ENCODE measurements around the gene DSC3.
"Not testable (repeated sequence)": the region's sequence is repeated elsewhere in the genome, so short reads cannot be mapped to it uniquely, and the experiment has no call there.

DSC3 gene

GRCh38 chr18:30999186-30999585 is 43.4 kb downstream of the DSC3 start:
- Histone ChIP-seq H3K27ac (ENCODE audit: low read depth, low read length) (no peak overlapping the region), H3K27me3 (ENCODE audit: control insufficient read depth, insufficient read depth, low read length) (no peaks in the 10 kb centered on the region), H3K4me1 (ENCODE audit: control insufficient read depth, insufficient read depth, low read length) (peaks cover 29% of the 10 kb centered on the region), H3K9ac (ENCODE audit: low read depth, low read length) (no peak overlapping the region), H3K4me3 (ENCODE audit: low read depth, low read length) (no peak overlapping the region), H3K36me3 (ENCODE audit: control insufficient read depth, insufficient read depth, low read length) (no peaks in the 10 kb centered on the region), H3K9me3 (ENCODE audit: control insufficient read depth, insufficient read depth, low read length) (no peaks in the 10 kb centered on the region)

GRCh38 chr18:30997223-30997622 is 45.3 kb downstream of the DSC3 start:
- Histone ChIP-seq H3K4me3 (ENCODE audit: low read depth, low read length) (0 out of 2 replicates have a peak overlapping the region, but pooled peaks have one; percentile 26), H3K27me3 (ENCODE audit: control insufficient read depth, insufficient read depth, low read length) (no peaks in the 10 kb centered on the region), H3K4me1 (ENCODE audit: control insufficient read depth, insufficient read depth, low read length) (peaks cover 29% of the 10 kb centered on the region), H3K9ac (ENCODE audit: low read depth, low read length) (no peak overlapping the region), H3K27ac (ENCODE audit: low read depth, low read length) (peak overlapping the region; percentile 11), H3K36me3 (ENCODE audit: control insufficient read depth, insufficient read depth, low read length) (no peaks in the 10 kb centered on the region), H3K9me3 (ENCODE audit: control insufficient read depth, insufficient read depth, low read length) (no peaks in the 10 kb centered on the region)

GRCh38 chr18:30992231-30992630 is 50.3 kb downstream of the DSC3 start:
- H3K4me3 ChIP-seq (ENCODE audit: low read depth, low read length), result no peak overlapping the region
- H3K36me3 ChIP-seq (ENCODE audit: control insufficient read depth, insufficient read depth, low read length), result no peaks in the 10 kb centered on the region
- H3K9me3 ChIP-seq (ENCODE audit: control insufficient read depth, insufficient read depth, low read length), result no peaks in the 10 kb centered on the region
- H3K9ac ChIP-seq (ENCODE audit: low read depth, low read length), result no peak overlapping the region
- peaks cover 8% of the 10 kb centered on the region for H3K4me1 ChIP-seq (ENCODE audit: control insufficient read depth, insufficient read depth, low read length)
- H3K27ac ChIP-seq (ENCODE audit: low read depth, low read length), result no peak overlapping the region
- no peaks in the 10 kb centered on the region for H3K27me3 ChIP-seq (ENCODE audit: control insufficient read depth, insufficient read depth, low read length)

- H3K4me1 ChIP-seq (ENCODE audit: control insufficient read depth, insufficient read depth, low read length), result no peaks in the 10 kb centered on the region; the same call in 1 of the 2 replicates
- no peak overlapping the region for H3K4me3 ChIP-seq (ENCODE audit: low read depth, low read length)
- H3K9ac ChIP-seq (ENCODE audit: low read depth, low read length), result no peak overlapping the region
- H3K9me3 ChIP-seq (ENCODE audit: control insufficient read depth, insufficient read depth, low read length), result no peaks in the 10 kb centered on the region
- H3K27ac ChIP-seq (ENCODE audit: low read depth, low read length), result no peak overlapping the region
- H3K27me3 ChIP-seq (ENCODE audit: control insufficient read depth, insufficient read depth, low read length), result no peaks in the 10 kb centered on the region
- no peaks in the 10 kb centered on the region for H3K36me3 ChIP-seq (ENCODE audit: control insufficient read depth, insufficient read depth, low read length)
Observed at GRCh38 chr18:30991397-30991796, 51.1 kb downstream of the DSC3 start.

- Histone ChIP-seq H3K27ac (ENCODE audit: low read depth, low read length) (no peak overlapping the region), H3K27me3 (ENCODE audit: control insufficient read depth, insufficient read depth, low read length) (no peaks in the 10 kb centered on the region), H3K9ac (ENCODE audit: low read depth, low read length) (no peak overlapping the region), H3K4me3 (ENCODE audit: low read depth, low read length) (no peak overlapping the region), H3K36me3 (ENCODE audit: control insufficient read depth, insufficient read depth, low read length) (no peaks in the 10 kb centered on the region), H3K9me3 (ENCODE audit: control insufficient read depth, insufficient read depth, low read length) (no peaks in the 10 kb centered on the region), H3K4me1 (ENCODE audit: control insufficient read depth, insufficient read depth, low read length) (no peaks in the 10 kb centered on the region)
Observed at GRCh38 chr18:30989141-30989540, 53.4 kb downstream of the DSC3 start.

GRCh38 chr18:30988440-30988839 is 54.1 kb downstream of the DSC3 start:
- Histone ChIP-seq H3K27ac (ENCODE audit: low read depth, low read length) (no peak overlapping the region), H3K9me3 (ENCODE audit: control insufficient read depth, insufficient read depth, low read length) (no peaks in the 10 kb centered on the region), H3K27me3 (ENCODE audit: control insufficient read depth, insufficient read depth, low read length) (no peaks in the 10 kb centered on the region), H3K9ac (ENCODE audit: low read depth, low read length) (no peak overlapping the region), H3K4me1 (ENCODE audit: control insufficient read depth, insufficient read depth, low read length) (no peaks in the 10 kb centered on the region), H3K4me3 (ENCODE audit: low read depth, low read length) (no peak overlapping the region), H3K36me3 (ENCODE audit: control insufficient read depth, insufficient read depth, low read length) (no peaks in the 10 kb centered on the region)

- Histone ChIP-seq H3K36me3 (ENCODE audit: control insufficient read depth, insufficient read depth, low read length) (no peaks in the 10 kb centered on the region), H3K9me3 (ENCODE audit: control insufficient read depth, insufficient read depth, low read length) (no peaks in the 10 kb centered on the region), H3K9ac (ENCODE audit: low read depth, low read length) (no peak overlapping the region), H3K4me3 (ENCODE audit: low read depth, low read length) (no peak overlapping the region), H3K27me3 (ENCODE audit: control insufficient read depth, insufficient read depth, low read length) (no peaks in the 10 kb centered on the region), H3K27ac (ENCODE audit: low read depth, low read length) (no peak overlapping the region), H3K4me1 (ENCODE audit: control insufficient read depth, insufficient read depth, low read length) (no peaks in the 10 kb centered on the region)
Observed at GRCh38 chr18:30987467-30988241, 54.9 kb downstream of the DSC3 start.

GRCh38 chr18:30985753-30986152 is 56.8 kb downstream of the DSC3 start:
- Histone ChIP-seq H3K9me3 (ENCODE audit: control insufficient read depth, insufficient read depth, low read length) (no peaks in the 10 kb centered on the region), H3K27me3 (ENCODE audit: control insufficient read depth, insufficient read depth, low read length) (no peaks in the 10 kb centered on the region), H3K36me3 (ENCODE audit: control insufficient read depth, insufficient read depth, low read length) (no peaks in the 10 kb centered on the region), H3K27ac (ENCODE audit: low read depth, low read length) (no peak overlapping the region), H3K4me3 (ENCODE audit: low read depth, low read length) (no peak overlapping the region), H3K9ac (ENCODE audit: low read depth, low read length) (no peak overlapping the region), H3K4me1 (ENCODE audit: control insufficient read depth, insufficient read depth, low read length) (no peaks in the 10 kb centered on the region)

- Histone ChIP-seq H3K27ac (ENCODE audit: low read depth, low read length) (no peak overlapping the region), H3K4me3 (ENCODE audit: low read depth, low read length) (no peak overlapping the region), H3K9ac (ENCODE audit: low read depth, low read length) (no peak overlapping the region), H3K36me3 (ENCODE audit: control insufficient read depth, insufficient read depth, low read length) (no peaks in the 10 kb centered on the region), H3K4me1 (ENCODE audit: control insufficient read depth, insufficient read depth, low read length) (no peaks in the 10 kb centered on the region), H3K27me3 (ENCODE audit: control insufficient read depth, insufficient read depth, low read length) (no peaks in the 10 kb centered on the region), H3K9me3 (ENCODE audit: control insufficient read depth, insufficient read depth, low read length) (no peaks in the 10 kb centered on the region)
Observed at GRCh38 chr18:30982285-30982992, 60.1 kb downstream of the DSC3 start.

- H3K4me3 ChIP-seq (ENCODE audit: low read depth, low read length); H3K36me3 ChIP-seq (ENCODE audit: control insufficient read depth, insufficient read depth, low read length); H3K9me3 ChIP-seq (ENCODE audit: control insufficient read depth, insufficient read depth, low read length); H3K27me3 ChIP-seq (ENCODE audit: control insufficient read depth, insufficient read depth, low read length); H3K9ac ChIP-seq (ENCODE audit: low read depth, low read length); H3K4me1 ChIP-seq (ENCODE audit: control insufficient read depth, insufficient read depth, low read length); H3K27ac ChIP-seq (ENCODE audit: low read depth, low read length): not testable (repeated sequence)
Observed at GRCh38 chr18:30978091-30978490, 64.5 kb downstream of the DSC3 start.

- Histone ChIP-seq H3K4me3 (ENCODE audit: low read depth, low read length) (no peak overlapping the region), H3K9ac (ENCODE audit: low read depth, low read length) (no peak overlapping the region), H3K27me3 (ENCODE audit: control insufficient read depth, insufficient read depth, low read length) (no peaks in the 10 kb centered on the region), H3K36me3 (ENCODE audit: control insufficient read depth, insufficient read depth, low read length) (no peaks in the 10 kb centered on the region), H3K9me3 (ENCODE audit: control insufficient read depth, insufficient read depth, low read length) (no peaks in the 10 kb centered on the region), H3K27ac (ENCODE audit: low read depth, low read length) (no peak overlapping the region), H3K4me1 (ENCODE audit: control insufficient read depth, insufficient read depth, low read length) (no peaks in the 10 kb centered on the region)
Observed at GRCh38 chr18:30971338-30971956, 71.1 kb downstream of the DSC3 start.

Data from HUES48 (cell line).